ENCODE results near the gene RAD51D.
"Not testable (repeated sequence)": the region's sequence is repeated elsewhere in the genome, so short reads cannot be mapped to it uniquely, and the experiment has no call there.

The RAD51D gene

DNA sequence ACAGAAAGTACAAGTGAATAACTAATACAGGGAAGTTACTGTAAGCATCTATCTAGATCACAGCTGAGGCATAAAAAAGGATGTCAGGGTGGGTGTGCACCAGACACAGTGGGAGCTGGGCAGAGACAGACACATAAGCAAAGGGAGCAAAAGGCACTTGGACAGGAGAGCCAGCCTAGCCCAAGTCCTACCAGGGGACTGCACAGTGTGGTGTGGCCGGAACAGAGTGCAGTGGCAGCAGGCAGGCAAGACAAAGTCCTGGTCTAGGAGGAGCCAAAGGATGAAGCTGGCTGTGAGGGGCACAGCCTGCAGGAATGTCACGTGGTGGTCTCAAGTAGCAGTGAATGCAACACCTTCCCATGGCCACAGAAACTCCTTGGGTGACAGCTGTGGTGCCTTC, 21.9 kb downstream of the RAD51D start:
- in situ Hi-C loops (cut with HindIII; ENCODE audit: low sequenced_read_pairs) = no loop called here

DNA sequence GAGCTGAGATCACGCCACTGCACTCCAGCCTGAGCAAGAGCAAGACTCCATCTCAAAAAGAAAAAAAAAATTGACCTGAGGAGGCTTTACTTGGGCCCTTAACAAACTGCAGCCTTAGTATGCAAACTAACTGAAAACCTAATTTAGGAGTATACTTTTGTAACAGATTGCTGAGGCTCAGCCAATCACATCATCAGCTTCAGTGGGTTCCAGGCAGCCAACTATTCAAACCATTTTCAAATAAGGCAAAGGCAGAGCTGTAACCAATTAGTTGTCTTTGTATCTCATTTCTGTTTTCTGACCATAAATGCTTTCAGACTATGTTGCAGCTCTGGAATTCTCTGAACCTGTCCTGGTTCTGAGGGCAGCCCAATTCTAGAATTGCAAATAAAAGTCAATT, 23.9 kb downstream of the RAD51D start:
- in situ Hi-C loops (cut with HindIII; ENCODE audit: low sequenced_read_pairs) = no loop called here

GRCh38 chr17:35094902-35095301, 24.8 kb downstream of the RAD51D start:
- in situ Hi-C loops (cut with HindIII; ENCODE audit: low sequenced_read_pairs) = no loop called here

DNA sequence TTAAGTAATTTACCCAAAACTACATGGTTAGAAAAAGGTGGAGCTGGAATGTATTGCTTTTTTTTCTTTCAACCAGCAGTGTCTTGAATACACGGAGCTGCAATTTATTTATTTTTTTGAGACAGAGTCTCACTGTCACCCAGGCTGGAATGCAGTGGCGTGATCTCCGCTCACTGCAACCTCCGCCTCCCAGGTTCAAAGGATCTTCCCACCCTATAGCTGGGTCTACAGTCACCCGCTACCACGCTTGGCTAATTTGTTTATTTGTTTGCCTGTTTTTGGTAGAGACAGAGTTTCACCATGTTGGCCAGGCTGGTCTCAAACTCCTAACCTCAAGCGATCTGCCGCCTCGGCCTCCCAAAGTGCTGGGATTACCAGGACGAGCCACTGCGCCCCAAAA, 29.0 kb downstream of the RAD51D start:
- in situ Hi-C loops (cut with HindIII; ENCODE audit: low sequenced_read_pairs) = not testable (repeated sequence)

GRCh38 chr17:35089586-35090296, 29.9 kb downstream of the RAD51D start:
- in situ Hi-C loops (cut with HindIII; ENCODE audit: low sequenced_read_pairs) = no loop called here

DNA sequence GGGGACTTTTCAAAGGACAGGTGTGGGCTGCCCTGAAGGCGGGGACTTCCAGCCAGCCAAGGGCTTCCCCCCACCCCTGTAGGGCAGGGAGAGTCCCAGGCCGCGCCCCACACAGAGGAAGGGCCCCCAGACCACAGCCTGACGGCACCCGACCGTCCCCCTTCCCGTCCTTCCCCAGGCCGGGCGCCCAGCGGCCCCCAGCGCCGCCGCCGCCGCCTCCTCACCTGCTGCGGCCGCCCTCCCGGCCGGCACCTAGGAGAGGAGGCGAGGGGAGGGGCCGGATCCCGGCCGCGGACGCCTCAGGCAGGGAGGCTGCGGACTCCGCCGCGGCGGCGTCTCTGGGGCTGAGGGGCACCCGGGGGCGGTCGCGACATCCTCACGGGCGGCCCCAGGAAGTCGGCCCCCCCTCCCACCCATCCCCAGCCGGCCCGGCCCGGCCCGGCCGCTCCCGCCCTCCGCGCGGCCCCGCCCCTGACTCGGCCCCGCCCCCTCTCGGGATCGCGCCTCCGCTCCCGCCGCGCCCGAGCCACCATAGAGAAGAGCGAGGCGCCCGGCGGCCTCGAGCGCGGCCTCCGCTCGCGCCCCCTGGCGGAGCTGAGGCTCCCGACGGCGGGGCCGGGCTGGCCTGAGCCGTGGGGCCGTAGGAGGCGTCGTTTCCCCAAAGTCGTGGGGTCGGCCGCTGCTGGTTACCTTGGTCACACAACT, 30.6 kb downstream of the RAD51D start:
- in situ Hi-C loops (cut with HindIII; ENCODE audit: low sequenced_read_pairs) = no loop called here

DNA sequence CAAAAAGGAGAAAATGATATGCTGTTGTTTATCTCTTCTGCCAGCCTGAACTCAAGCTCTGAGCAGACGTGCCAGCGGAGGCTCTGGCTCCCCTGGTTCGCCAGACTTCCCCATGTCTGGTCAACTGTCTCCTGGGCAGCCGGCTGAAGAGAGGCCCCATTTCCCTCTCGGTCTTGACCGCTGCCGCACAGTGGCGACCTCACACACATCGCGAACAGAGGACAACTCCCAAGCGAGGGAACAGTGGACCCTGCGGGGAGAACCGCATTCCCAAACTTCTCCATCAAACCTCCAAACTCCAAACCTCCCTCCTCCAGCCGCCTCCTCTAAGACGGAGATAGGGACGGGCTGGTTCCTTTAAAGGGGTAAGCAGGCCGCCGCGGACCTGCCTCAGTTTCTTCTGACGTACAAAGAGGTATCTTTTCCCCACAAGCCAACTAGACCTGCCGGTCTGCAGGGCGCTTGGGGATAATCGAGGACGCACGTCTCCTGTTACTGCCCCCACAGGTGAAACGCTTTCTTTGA, 31.2 kb downstream of the RAD51D start:
- in situ Hi-C loops (cut with HindIII; ENCODE audit: low sequenced_read_pairs) = no loop called here

- in situ Hi-C loops (cut with HindIII; ENCODE audit: low sequenced_read_pairs) = no loop called here
Measured at GRCh38 chr17:35087731-35088355, 31.8 kb downstream of the RAD51D start.

DNA sequence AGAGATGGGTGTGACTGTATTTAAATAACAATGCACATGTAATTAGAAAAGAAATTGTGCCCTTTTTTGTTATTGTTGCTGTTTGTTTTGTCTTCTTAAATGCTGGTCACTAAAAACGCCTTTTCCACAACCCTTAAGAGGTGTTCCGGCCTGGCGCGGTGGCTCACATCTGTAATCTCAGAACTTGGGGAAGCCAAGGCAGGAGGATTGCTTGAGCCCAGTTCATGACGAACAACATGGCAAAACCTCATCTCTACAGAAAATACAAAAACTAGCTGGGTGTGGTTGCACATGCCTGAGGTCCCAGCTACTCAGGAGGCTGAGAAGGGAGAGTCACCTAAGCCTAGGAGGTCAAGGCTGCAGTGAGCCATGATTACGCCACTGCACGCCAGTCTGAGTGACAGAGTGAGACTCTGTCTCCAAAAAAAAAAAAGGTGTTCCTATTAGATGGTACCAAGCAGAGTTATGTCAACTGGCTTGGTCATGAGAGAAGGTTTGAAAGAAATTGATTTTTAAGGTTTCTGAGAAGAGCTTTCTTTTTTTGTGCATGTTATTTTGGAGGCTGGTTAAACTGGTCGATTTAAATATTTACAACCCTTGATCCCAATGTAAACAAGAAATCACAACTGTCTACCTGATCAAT, 32.6 kb downstream of the RAD51D start:
- in situ Hi-C loops (cut with HindIII; ENCODE audit: low sequenced_read_pairs) = no loop called here

DNA sequence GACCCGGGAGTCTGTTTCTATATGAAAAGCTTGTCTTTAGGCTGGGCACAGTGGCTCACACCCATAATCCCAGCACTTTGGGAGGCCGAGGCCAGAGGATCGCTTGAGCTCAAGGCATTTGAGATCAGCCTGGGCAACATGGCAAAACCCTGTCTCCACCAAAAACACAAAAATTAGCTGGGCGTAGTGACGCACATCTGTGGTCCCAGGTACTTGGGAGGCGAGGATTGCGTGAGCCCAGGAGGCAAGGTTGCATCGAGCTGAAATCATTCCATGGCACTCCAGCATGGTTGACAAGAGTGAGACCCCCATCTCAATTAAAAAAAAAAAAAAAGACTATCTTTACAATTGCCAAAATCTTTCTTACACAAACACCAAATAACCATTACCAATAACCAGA, 33.5 kb downstream of the RAD51D start:
- in situ Hi-C loops (cut with HindIII; ENCODE audit: low sequenced_read_pairs) = no loop called here

GRCh38 chr17:35084987-35085386, 34.7 kb downstream of the RAD51D start:
- in situ Hi-C loops (cut with HindIII; ENCODE audit: low sequenced_read_pairs) = no loop called here

DNA sequence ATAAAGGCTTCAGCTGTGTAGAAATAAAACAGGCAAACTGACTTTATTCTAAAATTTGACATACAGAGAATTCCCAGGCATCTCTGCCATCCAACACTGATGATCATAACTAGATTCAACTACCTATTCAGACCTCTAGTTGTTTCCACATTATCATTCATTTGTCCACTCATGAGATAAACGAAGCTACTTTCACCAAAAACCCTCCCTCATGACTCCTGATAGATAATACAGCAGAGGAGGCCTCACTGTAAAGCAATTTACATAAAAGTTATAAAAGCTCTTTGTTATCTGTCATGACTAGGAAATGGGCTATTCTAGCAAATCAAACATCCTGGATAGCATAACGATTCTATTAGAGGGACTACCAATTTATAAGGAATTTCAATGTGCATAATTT, 36.6 kb downstream of the RAD51D start:
- in situ Hi-C loops (cut with HindIII; ENCODE audit: low sequenced_read_pairs) = no loop called here

DNA sequence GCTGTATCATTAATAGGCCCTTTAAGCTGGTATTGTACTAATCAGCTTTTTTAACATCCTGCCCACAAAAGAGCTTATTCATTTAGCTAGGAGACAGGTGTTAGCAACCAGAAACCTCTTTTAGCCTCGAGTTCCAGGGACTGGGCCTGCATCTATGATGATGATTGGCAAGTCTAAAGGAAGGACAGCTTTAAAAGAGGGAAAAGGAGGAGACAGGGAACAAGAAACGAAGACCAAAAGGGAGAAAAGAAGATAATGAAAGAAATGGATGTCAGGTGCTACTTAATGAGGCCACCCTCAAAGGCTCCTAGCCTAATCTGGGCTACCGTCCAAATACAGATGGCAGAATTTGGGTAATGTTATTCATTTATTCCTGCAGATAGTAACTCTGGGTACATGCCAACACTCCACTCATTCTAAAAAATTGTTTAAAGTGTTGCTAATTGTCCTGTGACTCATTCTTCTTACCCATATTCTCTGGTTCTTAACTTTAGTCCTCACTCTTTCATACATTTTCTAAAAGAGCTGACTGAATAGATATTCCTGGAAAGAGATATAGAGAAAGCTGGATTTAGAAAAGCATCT, 37.5 kb downstream of the RAD51D start:
- in situ Hi-C loops (cut with HindIII; ENCODE audit: low sequenced_read_pairs) = no loop called here

- in situ Hi-C loops (cut with HindIII; ENCODE audit: low sequenced_read_pairs) = no loop called here
Measured at GRCh38 chr17:35081638-35082037, 38.0 kb downstream of the RAD51D start.

GRCh38 chr17:35080536-35080935, 39.1 kb downstream of the RAD51D start:
- in situ Hi-C loops (cut with HindIII; ENCODE audit: low sequenced_read_pairs) = no loop called here

GRCh38 chr17:35079547-35080423, 39.9 kb downstream of the RAD51D start:
- in situ Hi-C loops (cut with HindIII; ENCODE audit: low sequenced_read_pairs) = no loop called here

DNA sequence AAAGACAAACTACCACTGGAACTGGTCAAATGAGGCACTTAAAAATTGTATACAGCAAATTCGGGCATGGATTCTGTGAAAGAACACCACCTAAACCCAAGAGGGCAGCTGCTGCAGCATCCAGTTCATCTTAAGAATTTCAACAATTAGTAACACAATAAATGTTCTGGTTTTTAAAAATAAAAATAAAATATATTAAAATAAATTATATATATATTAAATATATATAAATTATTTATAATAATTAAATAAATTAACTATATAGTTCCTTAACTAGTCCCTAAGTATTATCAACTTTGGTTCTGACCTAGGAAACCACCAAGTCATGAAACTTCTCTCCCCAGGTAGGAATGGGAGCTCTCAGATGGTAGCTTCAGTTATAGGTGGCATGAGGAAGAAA, 42.8 kb downstream of the RAD51D start:
- in situ Hi-C loops (cut with HindIII; ENCODE audit: low sequenced_read_pairs) = no loop called here

GRCh38 chr17:35074711-35075707, 44.7 kb downstream of the RAD51D start:
- in situ Hi-C loops (cut with HindIII; ENCODE audit: low sequenced_read_pairs) = no loop called here

Measured in endothelial cell of hepatic sinusoid (primary cell).